HG02623 (cell line): ENCODE measurements around the gene CPA1.

Experiments
- ATAC-seq: cut with Tn5 transposase; IDR thresholded peaks from one replicate; pipeline ENCODE4 v1.9.1; 2021; ENCODE audit warnings: moderate library complexity; ENCODE audit not compliant: unreplicated experiment

The CPA1 gene

GRCh38 chr7:130423501-130424037, 43.3 kb downstream of the CPA1 start:
- no peak for ATAC-seq

- no peak for ATAC-seq
These were observed 45.5 kb downstream of the CPA1 start for GRCh38 chr7:130425796-130426195.

DNA sequence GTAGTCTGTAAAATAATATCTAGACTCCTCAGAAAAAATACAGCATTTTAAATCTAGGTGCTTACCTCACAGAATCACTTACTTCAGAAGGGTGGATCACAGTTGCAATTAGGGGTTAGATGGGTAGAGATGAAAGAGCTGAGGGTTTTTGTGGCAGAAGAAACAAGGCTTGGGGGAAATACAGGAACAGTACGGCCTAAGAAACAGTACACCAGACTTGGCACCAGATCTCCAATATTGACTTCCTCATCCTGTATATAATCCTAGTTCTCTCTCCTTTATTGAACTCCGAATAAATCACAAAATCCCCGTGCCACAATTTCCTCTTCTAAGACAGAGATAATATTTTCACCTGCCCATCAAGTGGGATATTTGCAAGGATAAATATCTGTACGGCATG, 46.3 kb downstream of the CPA1 start:
- no peak for ATAC-seq

GRCh38 chr7:130429019-130429418, 48.7 kb downstream of the CPA1 start:
- no peak for ATAC-seq

GRCh38 chr7:130430115-130430514, 49.8 kb downstream of the CPA1 start:
- ATAC-seq, result no peak

DNA sequence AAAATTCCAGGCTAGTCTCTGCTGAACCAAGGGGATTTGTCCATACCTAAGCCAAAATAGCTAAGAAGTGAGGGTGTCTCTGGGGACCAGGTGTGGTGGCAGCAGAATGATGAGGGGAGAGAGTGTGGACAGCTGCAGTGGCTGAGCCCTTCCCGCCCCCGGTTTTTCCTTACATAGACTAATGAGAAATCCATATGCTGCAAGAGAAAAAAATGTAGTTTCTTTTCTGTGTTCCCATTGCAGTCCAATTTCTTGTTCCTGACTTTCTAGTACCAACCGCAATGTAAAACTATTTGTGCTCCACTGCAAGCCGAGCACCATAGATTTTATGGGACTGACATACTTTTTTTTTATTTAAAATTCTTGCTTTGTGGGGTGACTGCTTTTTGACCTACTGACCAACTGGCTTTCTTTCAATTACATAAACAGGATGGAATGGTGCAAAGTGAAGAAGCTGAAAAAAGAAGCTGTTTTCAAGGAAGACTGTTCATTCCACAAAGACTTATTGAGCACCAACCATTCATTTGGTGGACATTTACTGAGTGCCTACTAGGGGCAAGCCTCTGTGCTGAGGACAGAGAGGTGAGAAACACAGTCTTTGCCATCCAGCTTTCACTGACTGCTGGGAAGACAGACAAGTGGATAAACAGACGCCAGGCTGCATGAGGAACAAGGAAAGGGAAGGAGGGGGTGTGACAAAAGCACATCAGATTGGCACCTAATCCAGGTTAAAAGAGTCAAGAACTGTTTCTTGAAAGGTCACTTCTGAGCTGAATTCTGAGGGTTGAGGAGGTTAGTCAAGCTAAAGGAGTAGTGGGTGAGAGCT, 50.8 kb downstream of the CPA1 start:
- no peak for ATAC-seq

DNA sequence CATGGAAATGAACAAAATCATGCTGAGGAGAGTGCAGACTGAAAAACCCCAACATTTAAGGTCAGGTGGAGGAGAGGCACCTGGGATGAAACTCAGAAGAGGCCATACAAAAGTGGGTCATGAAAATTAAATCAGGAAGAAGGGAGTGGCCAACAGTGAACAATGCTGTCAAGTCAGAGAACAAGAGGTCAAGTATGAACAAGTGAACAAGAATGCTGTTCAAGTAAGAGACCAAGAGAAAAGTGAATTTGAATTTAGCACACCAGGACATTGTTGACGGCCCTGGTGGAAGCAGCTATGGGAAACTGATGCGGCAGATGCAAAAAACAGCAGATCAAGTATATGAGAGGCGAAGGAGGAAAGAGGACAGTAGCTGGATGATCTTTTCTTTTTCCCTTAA, 52.6 kb downstream of the CPA1 start:
- no peak for ATAC-seq

GRCh38 chr7:130433301-130433700, 53.0 kb downstream of the CPA1 start:
- no peak for ATAC-seq

DNA sequence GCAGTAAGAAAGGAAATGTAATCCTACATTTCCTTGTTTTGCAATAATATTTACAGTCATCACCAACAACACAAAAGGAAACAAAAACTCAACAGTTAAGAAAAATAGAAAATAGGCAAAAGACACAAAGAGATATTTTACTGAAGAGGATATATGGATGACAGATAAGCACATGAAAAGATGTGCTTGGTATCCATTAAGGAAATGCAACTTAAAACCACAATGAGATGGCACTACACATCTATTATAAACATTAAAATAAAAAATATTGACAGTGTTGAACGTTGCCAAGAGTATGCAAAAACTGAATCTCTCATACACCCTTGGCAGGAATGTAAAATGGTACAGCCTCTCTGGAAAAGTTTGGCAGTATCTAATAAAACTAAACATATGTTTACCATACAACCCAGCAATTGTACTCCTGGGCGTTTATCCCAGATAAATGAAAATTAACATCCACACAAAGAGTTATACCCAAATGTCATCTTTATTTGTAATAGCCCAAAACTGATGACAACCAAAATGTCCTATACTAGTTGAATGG, 55.1 kb downstream of the CPA1 start:
- ATAC-seq, result no peak

DNA sequence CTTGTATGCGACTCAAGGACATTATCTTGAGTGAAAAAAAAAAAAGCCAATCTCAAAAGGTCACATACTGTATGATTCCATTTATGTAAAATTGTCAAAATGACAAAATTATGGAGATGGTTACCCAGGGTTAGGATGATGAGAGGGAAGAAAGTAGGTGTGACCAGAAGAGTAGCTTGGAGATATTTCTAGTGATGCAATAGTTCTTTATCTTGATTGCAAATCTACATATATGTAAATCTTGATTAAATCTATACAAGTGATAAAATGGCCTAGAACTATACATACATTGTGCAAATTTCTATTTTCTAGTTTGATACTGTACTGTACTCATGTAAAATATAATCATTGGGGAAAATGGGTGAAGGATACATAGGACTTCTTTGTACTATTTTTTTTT, 56.0 kb downstream of the CPA1 start:
- no peak for ATAC-seq
